NCI-H2029 (cell line): Measurements from ENCODE around the gene PLEKHA6.

Experiments
- DNase-seq: peaks from one replicate; lab custom pipeline; 2025; lab: John Stamatoyannopoulos, UW

Gene PLEKHA6

GRCh38 chr1:204262506-204263253, 97.0 kb downstream of the PLEKHA6 start:
- DNase-seq: no peak

DNA sequence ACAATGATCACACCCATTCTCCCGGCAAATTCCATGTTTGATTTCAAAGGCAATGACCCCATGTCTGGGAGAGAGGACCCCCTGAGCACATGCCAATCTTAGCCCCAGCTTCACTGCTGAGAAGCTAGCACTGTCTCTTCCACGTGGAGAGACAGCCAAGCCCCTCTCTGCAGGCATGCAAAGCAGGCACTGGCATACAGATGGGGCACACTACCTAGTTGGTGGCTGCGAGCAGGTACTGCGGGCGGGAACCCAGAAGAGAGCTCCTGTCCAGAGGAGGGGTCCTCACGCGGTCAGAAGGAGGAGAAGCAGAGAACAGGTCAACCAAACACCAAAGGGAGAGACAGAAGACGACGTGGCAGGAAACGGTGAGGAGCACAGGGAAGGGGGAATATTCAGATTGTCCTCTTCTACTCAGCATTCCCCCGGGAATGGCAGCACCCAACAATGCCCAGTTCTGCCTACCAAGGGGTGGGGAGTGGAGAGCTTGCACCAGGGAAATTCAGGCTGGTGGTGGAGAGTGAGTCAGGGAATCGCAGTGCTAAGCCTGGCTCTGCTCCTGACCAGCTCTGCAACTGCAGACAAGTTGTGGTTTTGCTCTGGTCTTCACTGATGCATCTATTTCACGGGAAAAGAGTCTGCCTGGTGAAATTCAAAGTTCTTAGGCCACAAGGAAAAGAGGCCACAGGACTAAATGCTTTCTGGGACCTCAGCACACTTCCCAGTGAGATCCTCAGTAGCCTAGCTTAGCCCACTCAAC, 97.8 kb downstream of the PLEKHA6 start:
- DNase-seq: no peak

DNA sequence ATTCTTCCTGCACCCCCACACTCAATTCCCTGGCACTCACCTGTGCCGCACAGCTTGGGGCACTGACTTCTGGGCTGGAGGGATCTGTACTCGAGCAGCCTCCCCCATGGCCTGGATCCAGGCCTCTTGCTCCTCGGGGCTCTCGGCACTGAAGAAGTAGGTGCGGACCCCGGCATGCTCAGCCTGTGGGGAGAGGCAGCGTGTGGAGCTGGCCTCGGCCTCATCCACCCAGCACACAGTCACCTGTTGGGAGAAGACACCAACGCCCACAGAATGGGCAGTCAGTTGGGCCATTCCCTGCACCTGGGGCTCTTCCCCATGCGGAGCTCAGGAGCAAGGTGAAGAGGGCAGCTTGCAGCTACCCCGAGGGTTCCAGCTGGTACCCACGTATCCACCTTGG, 98.5 kb downstream of the PLEKHA6 start:
- no peak for DNase-seq

GRCh38 chr1:204260601-204261197, 99.0 kb downstream of the PLEKHA6 start:
- no peak for DNase-seq

GRCh38 chr1:204259782-204260181, 99.9 kb downstream of the PLEKHA6 start:
- DNase-seq: no peak

DNA sequence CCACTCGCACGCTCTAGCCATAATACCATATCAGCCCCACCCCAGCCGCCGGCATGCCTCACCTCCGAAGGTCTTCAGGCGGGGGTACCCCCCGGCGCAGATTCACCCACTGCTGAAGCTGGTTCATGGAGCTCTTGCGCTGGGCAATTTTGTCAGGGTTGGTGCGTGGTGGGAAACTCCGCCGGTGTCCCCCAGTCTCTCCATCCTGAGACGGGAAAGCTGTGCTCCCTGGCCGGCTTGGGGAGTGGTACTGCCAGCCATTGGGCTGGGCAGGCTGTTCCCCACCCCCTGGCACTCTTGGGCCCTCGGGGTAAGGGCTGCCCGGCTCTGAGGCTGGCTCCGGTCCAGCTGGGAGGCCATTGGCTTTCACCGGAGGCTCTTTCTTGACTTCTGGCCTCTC, 100.5 kb downstream of the PLEKHA6 start:
- DNase-seq: no peak

DNA sequence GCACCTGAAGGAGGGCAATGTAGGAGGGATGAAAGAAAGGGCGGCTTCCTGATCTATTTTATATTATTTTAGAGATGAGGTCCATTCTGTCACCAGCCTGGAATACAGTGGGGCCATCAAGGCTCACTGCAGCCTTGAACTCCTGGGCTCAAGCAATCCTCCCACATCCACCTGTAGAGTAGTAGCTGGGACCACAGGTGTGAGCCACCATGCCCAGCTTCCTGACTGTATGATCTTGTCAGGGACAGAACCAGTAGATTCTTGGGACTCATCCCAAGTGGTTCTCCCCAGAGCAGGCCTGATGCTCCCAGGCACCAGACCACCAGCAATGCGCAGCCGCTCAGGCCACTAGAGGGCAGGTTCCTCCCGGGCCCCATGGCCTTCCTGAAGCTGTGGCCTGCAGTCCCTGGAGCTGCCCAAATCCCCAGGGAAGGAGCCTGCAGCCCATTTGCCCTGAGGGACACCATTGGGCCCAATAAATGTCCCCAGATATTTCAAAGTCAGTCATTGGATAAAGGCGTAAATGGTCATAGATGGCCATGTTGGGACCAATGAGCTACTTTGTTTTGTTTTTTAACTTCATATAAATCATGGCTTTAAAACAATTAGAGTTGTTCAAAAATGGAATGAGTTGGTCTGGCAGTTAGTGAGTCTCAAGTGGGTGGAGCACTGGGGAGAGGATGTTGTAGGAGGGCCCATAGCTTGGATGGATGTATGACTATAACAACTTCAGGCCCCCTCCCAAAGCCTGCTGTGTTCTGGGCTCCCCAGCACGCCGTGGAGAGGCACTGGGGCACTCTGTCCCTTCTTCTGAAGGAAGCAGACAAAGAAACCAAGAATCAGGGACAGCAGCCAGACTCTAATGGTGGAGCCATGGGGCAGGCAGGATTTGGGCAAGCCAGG, 101.3 kb downstream of the PLEKHA6 start:
- DNase-seq: no peak

GRCh38 chr1:204257446-204257845, 102.3 kb downstream of the PLEKHA6 start:
- DNase-seq: no peak

DNA sequence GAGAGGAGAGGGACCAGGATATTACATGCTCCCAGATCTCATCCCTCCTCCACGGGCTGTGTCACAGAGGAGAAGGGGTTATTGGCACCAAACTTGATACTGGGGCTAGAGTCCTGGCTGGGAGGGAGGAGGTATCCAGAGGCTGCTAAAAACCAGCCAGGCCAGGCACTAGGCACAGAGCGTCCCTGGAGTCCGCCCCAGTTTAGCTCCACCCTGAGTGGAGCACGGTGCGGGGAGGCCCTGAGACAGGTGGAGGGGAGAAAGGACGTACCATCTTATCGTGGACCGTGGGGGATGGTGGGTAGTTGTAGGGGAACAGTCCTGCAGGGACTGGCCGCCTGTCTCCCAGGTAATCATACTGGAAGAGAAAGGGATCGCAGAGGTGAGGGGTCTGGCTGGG, 103.2 kb downstream of the PLEKHA6 start:
- DNase-seq: no peak

DNA sequence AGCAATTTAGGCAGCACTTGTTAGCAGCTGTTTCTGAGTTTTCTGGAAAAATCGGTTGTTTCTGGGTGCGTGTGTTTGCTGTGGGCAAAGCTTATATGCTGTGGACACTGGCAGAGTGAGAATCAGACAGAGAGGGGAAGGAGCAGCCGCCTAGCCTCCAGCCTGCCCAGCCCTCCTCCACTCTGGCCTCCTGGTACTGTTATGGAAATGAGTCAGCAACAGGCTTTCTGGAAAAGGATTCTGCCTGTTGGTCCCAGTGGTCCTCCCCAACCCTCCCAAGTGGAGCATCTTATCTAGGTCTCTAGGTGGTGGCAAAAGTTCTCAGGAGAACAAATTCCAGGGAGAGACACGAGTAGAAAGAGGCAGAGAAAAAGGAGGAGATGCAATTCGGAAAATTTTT, 103.8 kb downstream of the PLEKHA6 start:
- no peak for DNase-seq

DNA sequence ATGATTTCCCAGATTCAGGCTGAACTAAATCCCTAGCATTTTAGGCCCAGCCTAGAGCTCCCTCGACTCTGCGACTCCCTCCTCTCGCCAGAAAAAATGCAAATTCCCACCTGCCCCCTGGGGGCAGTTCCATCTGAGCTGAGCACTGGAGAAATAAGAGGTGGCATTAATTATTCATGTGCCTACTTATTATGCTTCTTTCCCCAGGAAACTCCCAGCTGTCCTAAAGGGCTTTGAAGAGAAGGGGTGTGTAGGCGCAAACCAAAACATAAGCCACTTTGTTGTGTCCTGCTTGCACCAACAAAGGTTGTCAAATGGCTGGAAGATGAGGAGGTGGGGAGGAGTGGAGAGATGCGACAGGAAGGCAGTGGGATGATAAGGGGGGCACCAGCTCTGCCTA, 104.5 kb downstream of the PLEKHA6 start:
- no peak for DNase-seq

DNA sequence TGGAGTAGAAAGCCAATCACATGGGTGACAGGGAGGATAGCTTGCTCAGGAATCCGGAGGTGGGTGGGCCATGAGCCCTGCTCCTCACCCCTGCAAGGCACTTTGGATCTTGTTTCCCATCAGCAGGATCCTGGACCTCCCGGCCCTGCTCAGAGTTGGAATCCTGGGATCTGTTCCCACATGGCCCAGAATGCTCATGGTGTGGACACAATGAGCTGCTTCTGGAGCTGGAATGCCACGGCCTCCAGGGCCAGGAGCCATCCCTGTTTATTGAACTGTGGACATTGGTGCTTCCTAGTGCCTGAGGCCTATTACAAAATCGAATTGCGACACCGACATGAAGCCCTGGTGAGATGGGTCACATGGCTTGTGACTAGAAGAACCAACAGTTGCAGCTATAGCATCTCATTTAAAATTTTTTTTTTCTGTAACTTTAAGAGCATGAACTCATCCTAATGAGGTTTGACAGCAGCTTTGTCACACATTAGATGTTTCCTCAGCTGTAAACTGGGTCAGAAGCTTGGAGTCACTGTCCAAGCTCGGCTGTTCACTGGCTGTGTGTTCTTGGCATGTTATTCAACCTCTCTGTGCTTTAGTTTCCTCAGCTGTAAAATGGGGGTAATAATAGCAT, 105.6 kb downstream of the PLEKHA6 start:
- DNase-seq: no peak

- no peak for DNase-seq
Observed at GRCh38 chr1:204251926-204252689, 107.6 kb downstream of the PLEKHA6 start.

DNA sequence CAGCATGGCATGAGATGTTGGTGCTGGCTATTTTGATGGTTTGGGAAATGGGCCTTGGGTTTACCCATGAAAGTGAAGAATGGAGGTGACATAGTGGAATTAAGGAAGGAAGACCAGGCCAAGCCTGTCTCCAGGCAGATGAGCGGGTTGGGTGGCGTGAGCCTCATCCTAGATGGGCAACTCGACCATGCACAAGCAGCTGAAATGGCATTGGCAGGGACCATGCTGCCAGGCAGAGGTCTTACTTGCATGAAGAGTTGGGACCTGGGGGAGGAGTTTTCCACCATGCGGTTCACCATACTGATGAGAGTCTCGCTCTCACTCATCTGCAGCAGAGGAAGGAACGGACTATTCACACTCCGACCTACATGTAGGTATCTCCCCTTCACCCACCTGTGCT, 108.4 kb downstream of the PLEKHA6 start:
- DNase-seq: no peak

DNA sequence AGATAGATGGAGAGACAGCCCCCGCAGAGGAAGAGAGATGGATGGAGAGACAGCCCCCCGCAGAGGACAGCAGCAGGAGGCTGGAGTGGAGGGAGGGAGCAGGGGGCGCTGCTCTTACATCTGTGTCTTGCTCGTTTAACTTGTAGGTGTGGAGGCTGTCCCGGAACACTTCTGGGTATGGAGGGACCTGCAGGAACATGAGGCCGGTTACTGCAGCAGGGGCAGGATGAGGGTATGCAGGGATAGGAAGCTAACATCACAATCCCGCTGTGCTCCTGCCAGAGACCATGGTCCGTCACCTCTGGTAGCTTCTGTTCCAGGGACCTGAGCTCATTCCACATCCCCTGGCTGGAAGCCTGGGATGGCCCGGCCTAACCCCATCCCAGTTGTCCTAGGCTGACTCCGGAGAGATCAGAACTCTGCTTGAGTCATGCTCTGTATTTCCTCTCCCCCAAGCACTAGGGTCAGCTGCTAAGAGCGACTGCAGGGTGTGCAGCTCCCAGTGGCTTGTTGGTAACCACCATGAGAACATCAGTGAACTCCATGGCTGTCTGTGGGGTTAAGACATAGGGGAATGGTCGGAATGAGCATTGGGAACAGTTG, 109.2 kb downstream of the PLEKHA6 start:
- no peak for DNase-seq

DNA sequence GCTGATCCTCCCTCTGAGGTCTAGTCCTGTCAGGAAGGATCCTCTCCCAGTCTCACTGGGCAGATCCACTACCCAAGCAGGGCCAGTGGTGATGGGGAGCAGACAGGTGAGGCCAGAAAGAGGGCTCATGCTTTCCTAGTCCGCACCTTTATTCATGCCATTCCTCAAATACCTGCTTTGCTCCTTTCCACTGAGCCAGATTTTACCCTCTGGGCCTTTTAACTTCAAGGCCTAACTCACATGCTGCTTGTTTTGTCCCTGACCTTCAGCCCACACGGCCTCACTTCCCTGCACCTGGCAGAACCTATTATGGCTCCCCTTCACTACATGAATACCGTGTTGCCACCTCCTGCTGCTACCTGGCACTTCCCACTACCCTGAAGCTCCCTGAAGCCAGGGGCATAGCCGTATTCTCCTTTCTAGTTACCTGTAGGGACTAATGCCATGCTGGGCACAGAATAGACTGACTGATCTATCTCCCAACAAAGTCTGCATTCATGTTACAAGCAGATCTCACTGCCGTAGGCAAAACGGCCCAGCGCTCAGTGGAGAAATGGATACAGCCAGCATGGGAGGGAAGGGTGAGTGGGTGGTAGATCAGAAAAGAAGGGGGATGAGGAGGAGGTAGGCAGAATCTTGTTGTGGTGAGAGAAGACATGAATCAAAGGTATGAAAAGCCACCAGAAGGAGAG, 109.8 kb downstream of the PLEKHA6 start:
- no peak for DNase-seq

- DNase-seq: no peak
Observed at GRCh38 chr1:204248954-204249353, 110.8 kb downstream of the PLEKHA6 start.

DNA sequence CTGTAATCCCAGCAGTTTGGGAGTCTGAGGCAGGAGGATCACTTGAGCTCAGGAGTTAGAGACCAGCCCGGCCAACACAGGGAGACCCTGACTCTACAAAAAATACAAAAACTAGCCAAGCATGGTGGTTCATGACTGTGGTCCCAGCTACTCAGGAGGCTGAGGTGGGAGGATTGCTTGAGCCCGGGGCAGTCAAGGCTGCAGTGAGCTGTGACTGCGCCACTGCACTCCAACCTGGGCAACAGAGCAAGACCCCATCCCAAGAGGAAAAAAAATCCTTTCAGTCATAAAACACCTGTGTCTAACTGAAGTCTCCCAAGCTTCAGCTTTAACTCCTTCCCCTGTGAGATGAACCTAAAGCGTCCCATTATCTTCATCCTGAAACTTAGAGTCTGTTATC, 112.9 kb downstream of the PLEKHA6 start:
- no peak for DNase-seq

DNA sequence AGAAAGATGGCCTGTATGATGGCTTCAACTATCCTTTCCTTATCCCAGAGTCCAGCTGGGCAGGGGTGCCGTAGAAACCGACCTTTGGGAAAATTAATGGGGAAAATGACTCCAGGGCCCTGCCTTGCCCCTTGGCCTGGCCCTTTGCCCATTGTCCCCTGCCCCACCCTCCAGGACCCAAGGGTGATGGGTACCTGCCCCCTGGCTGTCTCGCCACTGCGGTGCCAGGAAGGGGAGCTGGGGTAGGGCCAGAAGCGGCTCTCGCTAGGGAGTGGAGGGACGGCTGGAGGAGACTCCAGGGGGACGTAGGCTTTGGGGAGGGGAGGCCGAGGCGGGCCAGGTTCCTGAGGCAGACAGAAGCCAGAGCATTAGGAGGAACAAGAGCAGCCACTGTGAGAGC, 116.8 kb downstream of the PLEKHA6 start:
- no peak for DNase-seq

DNA sequence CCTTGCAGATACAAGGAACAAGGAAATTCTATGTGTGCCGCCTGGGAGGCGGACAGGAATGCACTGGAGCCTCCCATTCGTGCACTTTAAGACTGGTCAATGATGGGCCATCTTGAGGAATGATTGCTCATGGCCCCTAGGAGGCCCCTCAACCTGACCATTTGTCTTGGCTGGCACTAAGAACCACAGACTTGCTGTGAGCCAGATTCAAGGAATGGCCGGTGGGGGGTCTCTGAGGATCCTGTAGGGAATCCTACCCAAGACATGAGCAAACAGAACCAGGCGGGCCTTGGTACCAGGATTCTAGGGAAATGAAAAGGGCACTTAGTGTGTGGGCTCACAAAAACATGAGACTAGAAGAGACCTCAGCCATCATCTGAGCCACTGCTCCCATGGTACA, 117.8 kb downstream of the PLEKHA6 start:
- DNase-seq: no peak
